NCI-H2107 (cell line): ENCODE results near the gene MAFG.

Experiments used
- DNase-seq: peaks from one replicate; lab custom pipeline; 2025; lab: John Stamatoyannopoulos, UW

The MAFG gene

DNA sequence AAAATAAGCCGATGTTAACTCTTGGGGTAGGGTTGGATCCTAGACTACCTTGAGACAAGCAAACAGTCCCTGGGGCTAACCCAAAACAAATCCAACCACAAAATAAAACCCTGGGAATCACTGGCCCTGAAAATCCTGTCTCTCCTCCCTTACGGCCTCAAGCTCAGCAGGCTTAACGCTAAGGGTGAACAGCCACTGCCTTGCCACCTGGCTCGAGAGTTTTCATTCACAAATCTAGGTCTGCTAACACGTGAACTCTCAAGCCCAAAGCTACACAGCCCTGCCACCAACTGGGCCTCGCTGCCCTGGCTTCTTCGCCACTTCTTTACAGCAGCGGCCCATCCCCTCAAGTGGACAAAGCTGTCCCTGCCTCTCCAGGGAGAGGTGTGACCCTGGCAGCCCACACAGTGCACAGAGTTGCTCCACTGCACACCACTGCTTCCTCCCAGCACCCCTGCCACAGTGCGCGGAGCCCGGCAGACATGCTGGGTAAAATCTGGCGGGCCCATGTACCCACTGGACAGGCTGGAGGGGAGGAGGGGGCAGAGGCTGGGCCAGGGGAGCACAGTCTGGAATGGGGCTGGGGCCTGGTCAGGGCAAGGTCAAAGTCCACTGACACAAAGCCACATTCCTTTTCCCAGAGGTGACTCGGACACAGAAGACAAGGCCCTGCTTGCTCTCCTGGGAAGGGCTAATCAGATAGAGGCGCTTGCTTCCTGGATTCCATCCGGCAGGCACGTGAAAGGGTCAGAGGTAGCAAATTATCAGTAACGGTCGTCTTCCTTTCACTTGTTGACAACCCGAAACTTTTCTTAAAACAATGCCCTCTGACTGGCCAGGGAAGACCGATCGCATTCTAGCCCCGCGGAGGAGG is 17.3 kb downstream of the MAFG start:
- DNase-seq = no peak

DNA sequence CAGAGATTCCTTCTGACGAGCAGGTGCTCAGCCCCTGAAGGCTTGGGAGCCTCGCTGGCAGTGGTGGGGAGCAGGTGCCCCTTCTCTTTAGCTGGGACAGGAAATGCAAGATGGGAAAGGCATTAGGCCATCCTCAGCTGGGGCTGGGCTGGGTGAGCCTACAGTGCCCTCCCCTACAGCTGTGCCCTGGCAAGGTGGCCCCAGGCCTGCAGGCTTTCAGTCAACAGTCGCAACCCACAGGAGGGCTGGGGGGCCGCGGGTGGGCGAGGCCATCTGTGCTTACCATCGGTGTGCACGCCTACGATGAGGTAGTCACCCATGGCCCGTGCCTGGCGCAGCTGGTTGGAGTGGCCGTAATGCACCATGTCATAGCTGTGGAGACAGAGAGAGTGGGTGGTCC is 18.3 kb downstream of the MAFG start:
- no peak for DNase-seq

GRCh38 chr17:81908793-81909192 is 18.7 kb downstream of the MAFG start:
- DNase-seq = no peak

DNA sequence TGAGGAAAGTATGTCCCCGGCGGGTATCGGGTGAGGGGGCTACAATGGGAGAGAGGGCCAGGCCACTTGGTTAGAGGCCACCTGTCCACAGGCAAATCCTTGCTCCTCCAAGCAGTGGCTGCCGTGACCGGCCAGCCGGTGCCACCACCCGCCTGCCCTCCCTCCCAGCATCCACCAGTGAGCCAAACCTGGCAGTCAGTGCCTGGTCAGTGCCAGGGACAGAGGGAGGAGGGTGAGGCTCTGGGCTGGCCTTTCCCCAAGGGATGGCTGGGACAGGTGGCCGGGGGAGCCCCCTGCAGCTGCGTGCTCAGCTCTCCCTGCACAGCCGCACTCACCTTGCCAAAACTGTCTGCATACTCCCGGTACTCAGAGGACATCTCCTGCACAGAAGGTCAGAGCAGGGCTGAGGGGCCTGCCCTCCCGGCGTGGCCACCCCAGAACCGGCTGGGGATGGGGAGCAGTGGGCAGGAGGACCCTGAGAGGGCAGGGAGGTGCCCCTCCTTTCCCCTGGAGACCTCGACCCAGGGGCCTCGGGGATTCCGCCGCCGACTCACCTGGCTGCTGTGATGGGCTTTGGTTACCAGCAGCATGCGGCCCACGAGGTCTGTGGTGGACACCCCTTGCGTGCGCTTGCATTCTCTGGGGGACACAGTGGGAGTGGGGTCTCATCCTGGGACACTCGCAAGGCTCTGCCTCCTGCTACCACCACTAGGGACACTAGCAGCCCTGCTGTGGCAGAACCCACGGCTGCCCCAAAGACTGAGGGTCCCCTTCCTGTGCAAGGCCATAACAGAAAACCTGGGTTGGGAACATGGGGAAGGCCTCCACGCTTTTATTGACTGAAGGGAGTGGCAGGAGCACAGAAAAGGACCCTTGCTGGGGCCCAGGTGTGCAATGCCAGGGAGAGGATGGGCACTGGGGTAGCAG is 20.1 kb downstream of the MAFG start:
- no peak for DNase-seq

- no peak for DNase-seq
Measured at GRCh38 chr17:81906476-81907218, 20.9 kb downstream of the MAFG start.

DNA sequence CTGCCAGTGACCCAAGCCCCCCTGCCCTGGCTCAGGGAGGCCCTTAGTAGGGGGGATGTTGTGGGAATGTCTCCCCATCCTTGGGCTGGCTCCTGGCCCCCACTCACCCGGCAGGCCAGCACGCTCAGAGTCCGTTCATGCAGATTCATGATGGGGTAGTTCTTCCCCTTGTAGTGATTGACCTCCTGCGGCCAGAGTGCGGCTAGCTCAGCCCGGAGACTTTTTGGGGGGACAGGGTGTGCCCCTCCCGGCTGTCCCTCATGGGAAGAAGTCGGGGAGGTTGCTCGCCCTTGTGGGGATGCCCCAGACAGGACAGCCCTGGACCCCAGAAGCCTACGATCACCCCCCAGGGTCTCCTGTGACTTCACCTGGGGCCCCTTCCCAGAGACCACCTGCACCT is 21.5 kb downstream of the MAFG start:
- no peak for DNase-seq

GRCh38 chr17:81905424-81905875 is 22.1 kb downstream of the MAFG start:
- no peak for DNase-seq

- DNase-seq = no peak
Measured at GRCh38 chr17:81904600-81905423, 22.7 kb downstream of the MAFG start.

GRCh38 chr17:81903896-81904599 is 23.5 kb downstream of the MAFG start:
- DNase-seq = no peak

DNA sequence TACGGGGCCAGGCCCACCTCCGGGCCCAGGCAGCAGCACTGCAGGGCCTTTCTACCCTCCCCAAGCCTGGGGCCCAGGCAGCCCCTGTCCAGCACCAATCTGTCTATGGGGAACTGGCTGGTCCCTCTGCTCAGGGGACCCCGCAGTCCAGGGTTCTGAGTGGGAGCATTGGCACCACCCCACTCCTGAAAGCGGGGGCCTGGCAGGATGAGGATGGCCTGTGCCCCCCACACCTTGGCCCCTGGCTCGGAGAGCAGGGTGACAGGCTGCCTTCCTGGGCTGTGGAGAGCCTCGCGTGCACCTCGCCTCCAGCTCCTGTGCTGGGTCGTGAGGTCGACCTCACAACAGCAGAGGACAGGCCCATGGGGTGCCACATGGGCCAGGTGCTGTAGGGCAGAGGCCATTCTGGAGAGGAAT is 24.1 kb downstream of the MAFG start:
- no peak for DNase-seq

DNA sequence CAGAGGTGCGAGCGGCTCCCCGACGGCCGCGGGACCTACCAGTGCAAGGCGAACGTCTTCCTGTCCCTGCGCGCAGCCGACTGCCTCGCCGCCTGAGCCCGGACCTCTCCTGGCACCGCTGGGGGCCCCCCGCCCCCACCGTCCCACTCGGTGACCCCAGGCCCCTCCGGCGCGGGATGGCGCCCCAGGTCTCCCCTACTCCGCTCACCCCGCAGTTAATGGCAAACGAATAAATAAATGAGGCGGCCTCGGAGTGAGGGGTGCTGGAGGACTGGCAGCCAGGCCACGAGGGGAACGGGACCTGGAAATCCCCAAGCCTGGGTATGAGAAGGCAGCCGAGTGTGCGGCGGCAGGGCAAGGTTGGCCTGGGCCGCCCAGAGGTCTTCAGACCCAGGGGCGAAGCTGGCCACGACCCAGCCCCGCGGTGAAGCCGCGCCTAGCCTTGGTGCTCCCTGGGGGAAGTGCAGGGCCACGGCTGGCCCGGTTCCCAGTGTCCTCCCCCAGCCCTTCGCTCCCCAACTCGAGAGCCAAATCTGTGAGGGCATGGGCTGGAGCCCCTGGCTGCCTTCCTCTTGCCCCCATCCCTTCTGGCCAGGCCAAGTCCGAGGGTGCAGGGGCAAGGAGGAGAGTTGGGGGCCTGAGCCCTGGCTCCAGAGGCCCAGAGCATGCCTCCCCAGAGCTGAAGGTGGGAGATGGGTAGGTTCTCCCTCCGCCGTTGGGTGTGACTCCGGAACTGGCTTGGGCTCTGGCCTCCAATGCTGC is 24.7 kb downstream of the MAFG start:
- no peak for DNase-seq

- DNase-seq = no peak
Measured at GRCh38 chr17:81902023-81902652, 25.4 kb downstream of the MAFG start, which contains the start of gene NPB. Gene NPB, plus strand, starts transcription at chr17:81902238. Its CDS starts 40 bp downstream, at chr17:81902278.

- DNase-seq = no peak
Measured at GRCh38 chr17:81901167-81902022, 26.1 kb downstream of the MAFG start.

DNA sequence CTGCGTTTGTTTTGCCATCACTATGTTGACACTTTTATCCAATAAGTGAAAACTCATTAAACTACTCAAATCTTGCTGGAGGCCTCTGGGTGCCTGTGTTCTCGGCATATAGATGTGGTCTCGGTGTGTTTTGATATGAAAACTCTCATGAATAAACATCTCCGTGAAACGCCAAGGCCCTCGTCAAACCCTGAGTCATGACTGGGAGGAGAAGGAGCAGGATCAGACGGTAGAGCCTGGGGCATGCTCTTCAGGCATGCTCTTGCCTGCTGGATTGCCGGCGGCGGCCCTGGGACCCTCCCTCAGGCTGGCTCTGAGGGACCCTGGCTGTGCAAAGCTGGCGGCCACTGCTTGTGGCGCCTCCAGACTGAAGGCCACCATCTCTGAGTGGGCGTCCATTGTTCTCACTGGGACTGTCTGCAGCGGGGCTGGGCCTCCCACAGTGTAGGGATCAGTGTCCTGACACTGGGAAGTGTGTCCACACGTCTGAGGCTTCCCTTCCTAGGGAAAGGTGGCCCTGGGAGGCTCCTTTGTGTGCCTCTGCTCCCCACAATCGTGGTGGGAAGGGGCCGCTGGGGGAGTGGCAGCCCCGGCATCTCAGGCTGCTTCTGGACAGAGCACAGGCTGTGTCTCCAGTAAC is 27.2 kb downstream of the MAFG start:
- DNase-seq = no peak

GRCh38 chr17:81899514-81900166 is 27.9 kb downstream of the MAFG start:
- no peak for DNase-seq

- no peak for DNase-seq
Measured at GRCh38 chr17:81898885-81899284, 28.6 kb downstream of the MAFG start.
